GM23338 (cell line): ENCODE data around the gene PVALB. TPM values are rescaled to one million over a fixed set of nuclear protein-coding genes. Genes with fewer than 3 reads are reported as not detected.

Experiments used
- ATAC-seq: fragments of 200-7000 bp; cut with Tn5 transposase; 3 replicates; pipeline ENCODE4 v1.9.1; 2020
- DNase-seq: peaks from one replicate; pipeline ENCODE4 v3.0.0-alpha.2; 2015; ENCODE audit warnings: low spot score
- H2AFZ ChIP-seq: fragments of 200-600 bp; sonication (generic); 2 replicates; pipeline ENCODE4 v1.8.0; 2016; ENCODE audit warnings: antibody characterized with exemption, mild to moderate bottlenecking, moderate library complexity
- H3F3A ChIP-seq: fragments of 200-600 bp; sonication (generic); replicated peaks from 2 replicates; pipeline ENCODE4 v1.8.0; 2017; ENCODE audit warnings: antibody characterized with exemption, mixed run types, low read depth
- H3K27ac ChIP-seq: fragments of 200-600 bp; sonication (generic); 2 replicates; pipeline ENCODE4 v1.6.1; 2016; ENCODE audit warnings: low read depth
- H3K27me3 ChIP-seq: fragments of 200-600 bp; sonication (generic); 2 replicates; pipeline ENCODE4 v1.8.0; 2016; ENCODE audit warnings: mild to moderate bottlenecking, mixed run types, moderate library complexity; ENCODE audit not compliant: insufficient read depth
- H3K36me3 ChIP-seq: fragments of 200-600 bp; sonication (generic); 2 replicates; pipeline ENCODE4 v1.8.0; 2016; ENCODE audit warnings: mild to moderate bottlenecking; ENCODE audit not compliant: insufficient read depth
- H3K4me1 ChIP-seq: fragments of 200-600 bp; sonication (generic); 2 replicates; pipeline ENCODE4 v1.8.0; 2016; ENCODE audit warnings: mild to moderate bottlenecking, moderate library complexity; ENCODE audit not compliant: insufficient read depth
- H3K4me2 ChIP-seq: fragments of 200-600 bp; sonication (generic); 2 replicates; pipeline ENCODE4 v1.7.1; 2017; ENCODE audit warnings: mixed run types
- H3K4me3 ChIP-seq: fragments of 200-600 bp; sonication (generic); 2 replicates; pipeline ENCODE4 v1.6.1; 2016; ENCODE audit warnings: mixed run types
- H3K79me2 ChIP-seq: fragments of 200-600 bp; sonication (generic); replicated peaks from 2 replicates; pipeline ENCODE4 v1.8.0; 2017; ENCODE audit warnings: mild to moderate bottlenecking; ENCODE audit not compliant: insufficient read depth
- H3K9me2 ChIP-seq: fragments of 200-600 bp; sonication (generic); 2 replicates; pipeline ENCODE4 v1.8.0; 2017; ENCODE audit not compliant: insufficient read depth
- H4K20me1 ChIP-seq: fragments of 200-600 bp; sonication (generic); replicated peaks from 2 replicates; pipeline ENCODE4 v1.8.0; 2017; ENCODE audit warnings: mild to moderate bottlenecking; ENCODE audit not compliant: insufficient read depth
- H3K27ac Mint-ChIP-seq: 2 replicates; pipeline ENCODE4 v1.8.0; 2020; ENCODE audit warnings: inconsistent platforms, mild to moderate bottlenecking, moderate library complexity, mixed read lengths
- H3K27me3 Mint-ChIP-seq: 3 replicates; pipeline ENCODE4 v1.8.0; 2022; ENCODE audit warnings: low read depth, mild to moderate bottlenecking, moderate library complexity, mixed read lengths, inconsistent platforms; ENCODE audit not compliant: insufficient read depth, poor library complexity
- H3K36me3 Mint-ChIP-seq: 3 replicates; pipeline ENCODE4 v1.8.0; 2021; ENCODE audit warnings: low read depth, mild to moderate bottlenecking, inconsistent platforms, moderate library complexity, mixed read lengths
- H3K4me1 Mint-ChIP-seq: 3 replicates; pipeline ENCODE4 v1.8.0; 2020; ENCODE audit warnings: mild to moderate bottlenecking, inconsistent platforms, mixed read lengths
- H3K4me3 Mint-ChIP-seq: 3 replicates; pipeline ENCODE4 v1.8.0; 2021; ENCODE audit warnings: moderate library complexity, mild to moderate bottlenecking, inconsistent platforms, mixed read lengths
- H3K9me3 Mint-ChIP-seq: 3 replicates; pipeline ENCODE4 v1.8.0; 2020; ENCODE audit warnings: moderate library complexity, mild to moderate bottlenecking, inconsistent platforms, mixed read lengths
- CREB1 ChIP-seq: fragments of 250-450 bp; sonication (Bioruptor Pico); IDR thresholded peaks from 2 replicates; pipeline ENCODE4 v1.5.0; 2020; ENCODE audit warnings: low read depth, mild to moderate bottlenecking, moderate library complexity
- EZH2phosphoT487 ChIP-seq: fragments of 200-600 bp; sonication (generic); IDR thresholded peaks from one replicate; pipeline ENCODE4 v1.8.1; 2018; ENCODE audit warnings: antibody characterized with exemption; ENCODE audit not compliant: unreplicated experiment
- JUNB ChIP-seq: IDR thresholded peaks from one replicate; pipeline ENCODE4 v1.6.1; 2016; ENCODE audit warnings: antibody characterized with exemption; ENCODE audit not compliant: unreplicated experiment
- NANOG ChIP-seq: IDR thresholded peaks from 2 replicates; pipeline ENCODE4 v1.6.1; 2016; ENCODE audit warnings: antibody characterized with exemption, borderline replicate concordance
- STAT1 ChIP-seq: IDR thresholded peaks from one replicate; pipeline ENCODE4 v1.6.1; 2016; ENCODE audit warnings: antibody characterized with exemption; ENCODE audit not compliant: unreplicated experiment
- ZNF114 ChIP-seq: fragments of 250-450 bp; sonication (Bioruptor Pico); IDR thresholded peaks from 2 replicates; pipeline ENCODE4 v1.5.0; 2020; ENCODE audit warnings: mild to moderate bottlenecking, moderate library complexity
- ZNF331 ChIP-seq: fragments of 250-450 bp; sonication (Bioruptor Pico); IDR thresholded peaks from 2 replicates; pipeline ENCODE4 v1.5.0; 2020; ENCODE audit warnings: low read depth, mild to moderate bottlenecking, moderate library complexity
- polyA plus RNA-seq: library from polyadenylated mRNA; unstranded; fragments of >200 nt; fragmentation: Nextera tagmentation; extraction: Ambion mirVana; gene quantifications from 2 replicates; pipeline ENCODE4 v1.2.1, GENCODE V29; 2016
- total RNA-seq: library from RNA; depleted of rRNA; stranded (reverse); fragments of >200 nt; shearing (Covaris generic); gene quantifications from 2 replicates; pipeline ENCODE4 v1.2.3, GENCODE V29; 2014
- TF ChIP-seq, protein P1 (sequence below): IDR thresholded peaks from 2 replicates; pipeline ENCODE4 v1.6.1; 2016; ENCODE audit warnings: antibody characterized with exemption
- TF ChIP-seq, protein P2 (sequence below): IDR thresholded peaks from one replicate; pipeline ENCODE4 v1.6.1; 2018; ENCODE audit warnings: antibody characterized with exemption; ENCODE audit not compliant: unreplicated experiment
- TF ChIP-seq, protein P3 (sequence below), 2 experiments: fragments of 200-600 bp in 1 of 2; sonication (generic) in 1 of 2; conservative IDR thresholded peaks; 2 replicates each; pipeline versions ENCODE4 v1.5.1 to v1.6.1; 2016 to 2017; ENCODE audit warnings: antibody characterized with exemption in 2 of 2, low read depth in 2 of 2, mild to moderate bottlenecking in 2 of 2, moderate library complexity in 1 of 2

PVALB gene
- total and polyA plus RNA-seq, 2 experiments from 2014 or later = 7.9 TPM; not detected in 1

DNA sequence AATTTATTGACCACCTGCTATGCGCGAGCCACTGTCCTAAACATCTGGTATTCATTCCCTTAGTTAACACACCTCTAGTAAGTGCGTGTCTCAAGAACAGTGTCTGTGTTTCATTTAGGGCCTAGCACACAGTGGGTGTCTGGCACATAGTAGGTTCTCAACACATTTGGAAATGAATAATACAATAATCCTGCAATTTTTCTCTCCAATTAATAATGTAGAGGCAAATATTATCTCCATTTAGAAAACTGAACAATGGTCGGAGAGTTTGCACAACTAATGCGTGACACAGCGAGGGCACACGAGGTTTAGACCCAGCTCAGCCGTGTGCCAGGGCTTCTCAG lies 39.9 kb upstream of the PVALB start (continued):
- no peak for TF ChIP-seq ZNF331
- no peak for TF ChIP-seq EZH2phosphoT487
- TF ChIP-seq CREB1 = no peak
- TF ChIP-seq ZNF114 = no peak
- no peak for TF ChIP-seq STAT1
- TF ChIP-seq, protein P1, sequence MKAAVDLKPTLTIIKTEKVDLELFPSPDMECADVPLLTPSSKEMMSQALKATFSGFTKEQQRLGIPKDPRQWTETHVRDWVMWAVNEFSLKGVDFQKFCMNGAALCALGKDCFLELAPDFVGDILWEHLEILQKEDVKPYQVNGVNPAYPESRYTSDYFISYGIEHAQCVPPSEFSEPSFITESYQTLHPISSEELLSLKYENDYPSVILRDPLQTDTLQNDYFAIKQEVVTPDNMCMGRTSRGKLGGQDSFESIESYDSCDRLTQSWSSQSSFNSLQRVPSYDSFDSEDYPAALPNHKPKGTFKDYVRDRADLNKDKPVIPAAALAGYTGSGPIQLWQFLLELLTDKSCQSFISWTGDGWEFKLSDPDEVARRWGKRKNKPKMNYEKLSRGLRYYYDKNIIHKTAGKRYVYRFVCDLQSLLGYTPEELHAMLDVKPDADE = no peak
- TF ChIP-seq, protein P2, sequence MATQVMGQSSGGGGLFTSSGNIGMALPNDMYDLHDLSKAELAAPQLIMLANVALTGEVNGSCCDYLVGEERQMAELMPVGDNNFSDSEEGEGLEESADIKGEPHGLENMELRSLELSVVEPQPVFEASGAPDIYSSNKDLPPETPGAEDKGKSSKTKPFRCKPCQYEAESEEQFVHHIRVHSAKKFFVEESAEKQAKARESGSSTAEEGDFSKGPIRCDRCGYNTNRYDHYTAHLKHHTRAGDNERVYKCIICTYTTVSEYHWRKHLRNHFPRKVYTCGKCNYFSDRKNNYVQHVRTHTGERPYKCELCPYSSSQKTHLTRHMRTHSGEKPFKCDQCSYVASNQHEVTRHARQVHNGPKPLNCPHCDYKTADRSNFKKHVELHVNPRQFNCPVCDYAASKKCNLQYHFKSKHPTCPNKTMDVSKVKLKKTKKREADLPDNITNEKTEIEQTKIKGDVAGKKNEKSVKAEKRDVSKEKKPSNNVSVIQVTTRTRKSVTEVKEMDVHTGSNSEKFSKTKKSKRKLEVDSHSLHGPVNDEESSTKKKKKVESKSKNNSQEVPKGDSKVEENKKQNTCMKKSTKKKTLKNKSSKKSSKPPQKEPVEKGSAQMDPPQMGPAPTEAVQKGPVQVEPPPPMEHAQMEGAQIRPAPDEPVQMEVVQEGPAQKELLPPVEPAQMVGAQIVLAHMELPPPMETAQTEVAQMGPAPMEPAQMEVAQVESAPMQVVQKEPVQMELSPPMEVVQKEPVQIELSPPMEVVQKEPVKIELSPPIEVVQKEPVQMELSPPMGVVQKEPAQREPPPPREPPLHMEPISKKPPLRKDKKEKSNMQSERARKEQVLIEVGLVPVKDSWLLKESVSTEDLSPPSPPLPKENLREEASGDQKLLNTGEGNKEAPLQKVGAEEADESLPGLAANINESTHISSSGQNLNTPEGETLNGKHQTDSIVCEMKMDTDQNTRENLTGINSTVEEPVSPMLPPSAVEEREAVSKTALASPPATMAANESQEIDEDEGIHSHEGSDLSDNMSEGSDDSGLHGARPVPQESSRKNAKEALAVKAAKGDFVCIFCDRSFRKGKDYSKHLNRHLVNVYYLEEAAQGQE = no peak

DNA sequence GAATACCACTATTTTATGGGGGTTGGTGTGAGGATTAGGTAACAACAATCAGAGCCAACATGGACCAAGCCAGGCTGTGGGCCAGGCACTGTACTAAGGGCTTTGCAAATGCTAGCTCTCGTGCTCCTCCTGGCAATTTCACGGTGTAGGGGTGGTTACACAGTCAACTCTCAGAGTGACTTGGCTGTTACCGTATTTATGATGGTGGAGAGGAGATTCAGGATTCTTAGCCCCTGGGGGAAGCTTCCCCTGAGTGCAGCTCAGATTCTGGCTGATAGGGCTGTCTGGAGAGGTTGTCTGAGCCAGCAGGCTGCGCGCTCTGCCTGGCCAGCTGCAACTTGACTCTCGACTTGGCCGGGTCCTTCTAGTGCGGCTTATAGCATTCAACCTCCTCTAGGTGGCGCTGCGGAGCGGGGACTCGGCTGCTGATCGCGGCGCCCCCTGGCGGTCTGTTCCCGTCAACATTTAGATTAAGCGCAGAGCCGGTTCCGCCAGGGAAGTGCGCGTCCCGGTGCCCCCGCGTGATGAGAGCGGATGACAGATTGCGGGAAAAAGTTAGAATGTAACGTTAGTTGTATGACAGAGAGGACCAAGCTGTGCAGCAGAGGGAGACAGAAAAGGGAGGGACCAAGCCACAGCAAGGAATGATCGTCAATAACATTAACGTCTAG lies 39.4 kb upstream of the PVALB start:
- Mint-ChIP-seq H3K4me3 (peak overlapping the region; percentile 45), H3K27ac (no peak overlapping the region), H3K9me3 (peaks cover 9% of the 10 kb centered on the region; the same call in 2 of the 3 replicates), H3K4me1 (peaks cover 5% of the 10 kb centered on the region; the same call in 2 of the 3 replicates), H3K36me3 (no peaks in the 10 kb centered on the region), H3K27me3 (peaks cover 26% of the 10 kb centered on the region)
- ATAC-seq (peak; percentile 98), DNase-seq (peak; percentile 94)
- H3K4me3 ChIP-seq = 0 out of 2 replicates have a peak overlapping the region, but pooled peaks have one; percentile 32
- 0 out of 2 replicates have a peak, but pooled peaks cover 6% of the 10 kb centered on the region for H3F3A ChIP-seq
- no peaks in the 10 kb centered on the region for H3K4me1 ChIP-seq
- no peaks in the 10 kb centered on the region for H4K20me1 ChIP-seq
- H3K4me2 ChIP-seq = 0 out of 2 replicates have a peak overlapping the region, but pooled peaks have one; percentile 34
- no peak overlapping the region for H3K27ac ChIP-seq
- peaks cover 5% of the 10 kb centered on the region; the same call in 1 of the 2 replicates for H3K9me2 ChIP-seq
- TF ChIP-seq STAT1 (no peak), JUNB (no peak), ZNF114 (no peak), NANOG (no peak), EZH2phosphoT487 (no peak), CREB1 (peak; percentile 53; the same call in 1 of the 2 replicates), ZNF331 (no peak)
- TF ChIP-seq, protein P2 = no peak
- TF ChIP-seq, protein P3, sequence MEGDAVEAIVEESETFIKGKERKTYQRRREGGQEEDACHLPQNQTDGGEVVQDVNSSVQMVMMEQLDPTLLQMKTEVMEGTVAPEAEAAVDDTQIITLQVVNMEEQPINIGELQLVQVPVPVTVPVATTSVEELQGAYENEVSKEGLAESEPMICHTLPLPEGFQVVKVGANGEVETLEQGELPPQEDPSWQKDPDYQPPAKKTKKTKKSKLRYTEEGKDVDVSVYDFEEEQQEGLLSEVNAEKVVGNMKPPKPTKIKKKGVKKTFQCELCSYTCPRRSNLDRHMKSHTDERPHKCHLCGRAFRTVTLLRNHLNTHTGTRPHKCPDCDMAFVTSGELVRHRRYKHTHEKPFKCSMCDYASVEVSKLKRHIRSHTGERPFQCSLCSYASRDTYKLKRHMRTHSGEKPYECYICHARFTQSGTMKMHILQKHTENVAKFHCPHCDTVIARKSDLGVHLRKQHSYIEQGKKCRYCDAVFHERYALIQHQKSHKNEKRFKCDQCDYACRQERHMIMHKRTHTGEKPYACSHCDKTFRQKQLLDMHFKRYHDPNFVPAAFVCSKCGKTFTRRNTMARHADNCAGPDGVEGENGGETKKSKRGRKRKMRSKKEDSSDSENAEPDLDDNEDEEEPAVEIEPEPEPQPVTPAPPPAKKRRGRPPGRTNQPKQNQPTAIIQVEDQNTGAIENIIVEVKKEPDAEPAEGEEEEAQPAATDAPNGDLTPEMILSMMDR (conservative IDR thresholded peaks at IDR 0.05; ENCODE audit: low read depth in 2 of 2) = peak; percentile 99 to 100
- TF ChIP-seq, protein P1 = no peak
- no peaks in the 10 kb centered on the region for H3K79me2 ChIP-seq
- H3K27me3 ChIP-seq = peaks cover 17% of the 10 kb centered on the region
- no peaks in the 10 kb centered on the region for H3K36me3 ChIP-seq
- H2AFZ ChIP-seq = peak overlapping the region; percentile 81
